Smooth muscle cell (in vitro differentiated cells): ENCODE measurements around the gene NR2F1-AS1. TPM values are rescaled to one million over a fixed set of nuclear protein-coding genes. Genes with fewer than 3 reads are reported as not detected.

Experiments
- DNase-seq: peaks from one replicate; lab custom pipeline; 2025; ENCODE audit not compliant: unreplicated experiment; lab: John Stamatoyannopoulos, UW
- H2AFZ ChIP-seq: fragments of 200-600 bp; sonication (generic); 2 replicates; pipeline ENCODE4 v1.6.0; 2016; ENCODE audit warnings: antibody characterized with exemption, low read depth, mild to moderate bottlenecking
- H3F3A ChIP-seq: fragments of 200-600 bp; sonication (generic); 2 replicates; pipeline ENCODE4 v1.6.0; 2017; ENCODE audit warnings: antibody characterized with exemption, low read depth
- H3K27ac ChIP-seq: fragments of 200-600 bp; sonication (generic); 2 replicates; pipeline ENCODE4 v1.5.1; 2016; ENCODE audit warnings: low read depth, mild to moderate bottlenecking
- H3K27me3 ChIP-seq: fragments of 200-600 bp; sonication (generic); 2 replicates; pipeline ENCODE4 v1.6.1; 2016; ENCODE audit warnings: low read depth, mild to moderate bottlenecking
- H3K36me3 ChIP-seq: fragments of 200-600 bp; sonication (generic); 2 replicates; pipeline ENCODE4 v1.5.1; 2016; ENCODE audit warnings: low read depth
- H3K4me1 ChIP-seq: fragments of 200-600 bp; sonication (generic); 2 replicates; pipeline ENCODE4 v1.5.1; 2016; ENCODE audit warnings: low read depth
- H3K4me2 ChIP-seq: fragments of 200-600 bp; sonication (generic); 2 replicates; pipeline ENCODE4 v1.6.0; 2016; ENCODE audit warnings: mild to moderate bottlenecking
- H3K4me3 ChIP-seq: fragments of 200-600 bp; sonication (generic); 2 replicates; pipeline ENCODE4 v1.5.1; 2016; ENCODE audit warnings: mild to moderate bottlenecking
- H3K79me2 ChIP-seq: fragments of 200-600 bp; sonication (generic); 2 replicates; pipeline ENCODE4 v1.6.0; 2016; ENCODE audit warnings: low read depth, mild to moderate bottlenecking
- H3K9ac ChIP-seq: fragments of 200-600 bp; sonication (generic); 2 replicates; pipeline ENCODE4 v1.6.0; 2016; ENCODE audit warnings: low read depth
- H3K9me3 ChIP-seq: fragments of 200-600 bp; sonication (generic); replicated peaks from 2 replicates; pipeline ENCODE4 v1.5.1; 2016; ENCODE audit warnings: low read depth
- H4K20me1 ChIP-seq: fragments of 200-600 bp; sonication (generic); 2 replicates; pipeline ENCODE4 v1.6.0; 2016; ENCODE audit warnings: low read depth
- WGBS: methylation state at CpG from one replicate; pipeline ENCODE4 v1.1.7; 2016; ENCODE audit warnings: low lambda C conversion rate; 5-methylcytosine and 5-hydroxymethylcytosine counted together
- polyA plus RNA-seq: library from polyadenylated mRNA; unstranded; fragments of >200 nt; fragmentation: Nextera tagmentation; extraction: Ambion mirVana; gene quantifications from 2 replicates; pipeline ENCODE4 v1.2.1, GENCODE V29; 2016
- total RNA-seq: library from RNA; depleted of rRNA; stranded (reverse); fragments of >200 nt; gene quantifications from 2 replicates; pipeline ENCODE4 v1.2.3, GENCODE V29; 2014
- TF ChIP-seq, protein P1 (sequence below): fragments of 200-600 bp; sonication (generic); IDR thresholded peaks from 2 replicates; pipeline ENCODE4 v1.5.1; 2017; ENCODE audit warnings: borderline replicate concordance, mild to moderate bottlenecking, antibody characterized with exemption; ENCODE audit not compliant: insufficient read depth, poor library complexity, severe bottlenecking

Gene NR2F1-AS1
- total and polyA plus RNA-seq, 2 experiments from 2014 or later = 18.7 to 26.1 TPM

DNA sequence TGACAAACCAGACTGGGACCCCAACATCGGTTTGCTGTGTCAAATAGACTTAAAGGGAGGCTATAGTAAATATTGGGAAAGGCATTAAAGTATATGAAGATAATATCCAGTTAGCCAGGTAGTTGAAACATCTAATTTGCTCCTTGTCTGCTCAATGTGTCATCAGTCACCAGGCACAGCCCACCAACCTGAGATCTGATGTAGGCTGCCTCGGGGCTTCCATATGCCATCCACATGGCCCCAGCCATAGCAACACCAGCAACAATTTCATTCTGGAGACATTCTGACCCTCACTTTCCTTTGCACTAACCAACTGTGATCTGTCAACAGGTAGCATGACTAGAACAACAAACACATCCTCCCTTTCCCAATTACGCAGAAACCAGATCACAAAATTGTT is 196.0 kb downstream of the NR2F1-AS1 start:
- no peak overlapping the region for H3K4me3 ChIP-seq
- no peak overlapping the region for H3K9ac ChIP-seq
- H3K36me3 ChIP-seq = no peaks in the 10 kb centered on the region
- H3K4me2 ChIP-seq = no peak overlapping the region
- no peaks in the 10 kb centered on the region for H3K27me3 ChIP-seq
- TF ChIP-seq, protein P1, sequence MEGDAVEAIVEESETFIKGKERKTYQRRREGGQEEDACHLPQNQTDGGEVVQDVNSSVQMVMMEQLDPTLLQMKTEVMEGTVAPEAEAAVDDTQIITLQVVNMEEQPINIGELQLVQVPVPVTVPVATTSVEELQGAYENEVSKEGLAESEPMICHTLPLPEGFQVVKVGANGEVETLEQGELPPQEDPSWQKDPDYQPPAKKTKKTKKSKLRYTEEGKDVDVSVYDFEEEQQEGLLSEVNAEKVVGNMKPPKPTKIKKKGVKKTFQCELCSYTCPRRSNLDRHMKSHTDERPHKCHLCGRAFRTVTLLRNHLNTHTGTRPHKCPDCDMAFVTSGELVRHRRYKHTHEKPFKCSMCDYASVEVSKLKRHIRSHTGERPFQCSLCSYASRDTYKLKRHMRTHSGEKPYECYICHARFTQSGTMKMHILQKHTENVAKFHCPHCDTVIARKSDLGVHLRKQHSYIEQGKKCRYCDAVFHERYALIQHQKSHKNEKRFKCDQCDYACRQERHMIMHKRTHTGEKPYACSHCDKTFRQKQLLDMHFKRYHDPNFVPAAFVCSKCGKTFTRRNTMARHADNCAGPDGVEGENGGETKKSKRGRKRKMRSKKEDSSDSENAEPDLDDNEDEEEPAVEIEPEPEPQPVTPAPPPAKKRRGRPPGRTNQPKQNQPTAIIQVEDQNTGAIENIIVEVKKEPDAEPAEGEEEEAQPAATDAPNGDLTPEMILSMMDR = no peak
- no peak overlapping the region for H3K27ac ChIP-seq
- no peaks in the 10 kb centered on the region for H3K9me3 ChIP-seq
- no peak for DNase-seq
- no peak overlapping the region for H2AFZ ChIP-seq
- no peaks in the 10 kb centered on the region for H4K20me1 ChIP-seq
- peaks cover 6% of the 10 kb centered on the region for H3F3A ChIP-seq
- no peaks in the 10 kb centered on the region for H3K79me2 ChIP-seq
- 92% methylated on average over 3 of the region's 3 CpGs for WGBS
- peaks cover 9% of the 10 kb centered on the region for H3K4me1 ChIP-seq

DNA sequence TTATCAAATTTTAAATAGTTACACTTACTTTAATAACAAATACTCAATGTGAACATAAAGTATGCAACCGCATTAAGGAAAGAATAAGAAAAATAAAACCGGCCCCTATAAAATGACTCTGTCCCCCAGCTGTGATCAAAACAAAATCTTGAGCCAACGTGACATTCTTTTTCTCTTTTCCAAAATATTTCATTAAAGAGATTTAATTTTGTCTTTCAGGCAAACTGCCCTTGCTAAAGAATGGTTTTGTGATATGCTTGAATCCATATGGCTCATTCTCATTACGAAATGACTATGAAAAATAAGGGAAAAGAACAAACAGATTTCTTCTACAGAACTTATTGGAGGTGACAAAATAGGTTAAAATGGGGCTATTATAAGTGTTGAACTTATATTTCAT is 197.0 kb downstream of the NR2F1-AS1 start:
- no peak overlapping the region for H3K27ac ChIP-seq

DNA sequence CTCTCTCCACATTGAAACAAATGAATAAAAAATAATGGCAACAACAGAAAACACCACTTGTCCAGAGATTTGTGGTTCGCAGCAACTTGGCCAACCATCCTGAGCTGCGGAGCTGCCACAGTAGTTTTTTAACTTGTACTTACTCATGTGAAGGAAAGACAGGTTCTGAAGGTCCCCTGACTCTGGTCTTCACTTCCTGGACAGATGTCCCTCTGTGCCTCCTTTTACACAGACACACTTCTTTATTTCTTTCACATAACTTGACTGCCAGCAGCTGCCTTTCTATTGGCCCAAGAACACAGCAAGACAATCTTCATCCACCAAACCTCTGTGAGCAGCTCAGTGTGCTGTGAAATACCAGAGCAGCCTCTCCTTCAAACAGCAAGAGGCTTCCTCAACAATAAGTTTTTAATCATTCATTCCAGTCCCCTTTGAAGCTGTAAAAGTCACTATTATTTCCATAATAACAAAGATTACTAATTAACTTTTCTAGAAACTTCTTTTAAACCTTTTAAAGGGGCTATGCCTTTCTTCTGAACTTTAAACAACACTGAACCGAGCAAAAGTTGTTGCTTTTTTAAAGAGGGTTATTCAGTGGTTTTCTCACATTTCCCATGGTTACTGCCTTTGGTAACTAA is 198.7 kb downstream of the NR2F1-AS1 start:
- Histone ChIP-seq H3K9me3 (no peaks in the 10 kb centered on the region), H4K20me1 (no peaks in the 10 kb centered on the region), H3K27ac (no peak overlapping the region), H3K4me2 (no peak overlapping the region), H2AFZ (peak overlapping the region; percentile 22), H3K27me3 (no peaks in the 10 kb centered on the region), H3K79me2 (no peaks in the 10 kb centered on the region), H3K4me1 (peaks cover 9% of the 10 kb centered on the region), H3F3A (peaks cover 6% of the 10 kb centered on the region), H3K4me3 (no peak overlapping the region), H3K36me3 (no peaks in the 10 kb centered on the region), H3K9ac (no peak overlapping the region)
- DNase-seq = no peak
- 92% methylated on average over 3 of the region's 3 CpGs for WGBS
- TF ChIP-seq, protein P1 = no peak

More for the DNA sequence above, 197.0 kb downstream of the NR2F1-AS1 start:
- TF ChIP-seq, protein P1 = no peak
- H3F3A ChIP-seq = peaks cover 6% of the 10 kb centered on the region
- H3K27me3 ChIP-seq = no peaks in the 10 kb centered on the region
- no peaks in the 10 kb centered on the region for H3K79me2 ChIP-seq
- no peak overlapping the region for H3K9ac ChIP-seq
- WGBS = 94% methylated on average over 4 of the region's 4 CpGs
- H4K20me1 ChIP-seq = no peaks in the 10 kb centered on the region
- no peaks in the 10 kb centered on the region for H3K9me3 ChIP-seq
- DNase-seq = no peak
- H3K36me3 ChIP-seq = no peaks in the 10 kb centered on the region
- no peak overlapping the region for H3K4me3 ChIP-seq
- H2AFZ ChIP-seq = no peak overlapping the region
- H3K4me2 ChIP-seq = no peak overlapping the region
- H3K4me1 ChIP-seq = peaks cover 9% of the 10 kb centered on the region

DNA sequence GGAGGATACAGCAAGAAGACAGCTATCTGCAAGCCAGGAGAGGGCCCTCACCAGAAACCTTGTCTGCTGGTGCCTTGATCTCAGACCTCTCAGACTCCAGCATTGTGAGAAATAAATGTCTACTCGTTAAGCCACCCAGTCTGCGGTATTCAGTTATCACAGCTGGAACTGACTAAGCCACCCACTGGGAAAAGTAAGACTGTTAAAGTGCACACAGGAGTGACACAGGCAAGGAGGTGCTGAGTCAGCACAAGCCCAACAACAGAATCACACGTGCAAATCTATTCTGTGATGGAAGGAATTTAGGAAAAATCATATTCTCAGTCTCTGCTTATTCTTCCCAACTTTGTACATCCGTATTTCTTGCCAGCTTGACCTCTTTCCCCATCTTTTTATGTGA is 200.0 kb downstream of the NR2F1-AS1 start:
- TF ChIP-seq, protein P1 = no peak
- Histone ChIP-seq H3K27me3 (no peaks in the 10 kb centered on the region), H3K9me3 (no peaks in the 10 kb centered on the region), H3K4me2 (peak overlapping the region; percentile 5), H3K27ac (peak overlapping the region; percentile 67), H3K4me3 (no peak overlapping the region), H2AFZ (no peak overlapping the region), H3K36me3 (no peaks in the 10 kb centered on the region), H3K4me1 (peaks cover 9% of the 10 kb centered on the region), H3F3A (peaks cover 6% of the 10 kb centered on the region), H3K9ac (no peak overlapping the region), H4K20me1 (no peaks in the 10 kb centered on the region), H3K79me2 (no peaks in the 10 kb centered on the region)
- DNase-seq = no peak
- 34% methylated on average over 4 of the region's 4 CpGs for WGBS
